Spleen (tissue), 11 donors: ENCODE results near the gene FMNL3. TPM values are rescaled to one million over a fixed set of nuclear protein-coding genes. Genes with fewer than 3 reads are reported as not detected.
A peak's percentile ranks its signal among the peaks of the same experiment; 100 is the strongest.

ENCODE experiments used
- DNase-seq: peaks from one replicate; pipeline ENCODE4 v3.0.0-alpha.2; 2020
- H3K27ac ChIP-seq, 8 donors: fragments of 200-600 bp; sonication (generic) in 7 of 8; 1 replicate in 4 of 8; 2 replicates in 4 of 8; pipeline versions ENCODE4 v1.5.0 to v1.8.0; 2016 to 2021; ENCODE audit warnings: inconsistent platforms in 4 of 8, mild to moderate bottlenecking in 4 of 8, moderate library complexity in 1 of 8
- H3K27me3 ChIP-seq, 7 donors: fragments of 200-600 bp; sonication (generic) in 6 of 7; replicated peaks in 1 of 7; 1 replicate in 4 of 7; 2 replicates in 3 of 7; pipeline versions ENCODE4 v1.5.0 to v1.8.0; 2016 to 2021; ENCODE audit warnings: inconsistent platforms in 3 of 7, mild to moderate bottlenecking in 1 of 7
- H3K36me3 ChIP-seq, 6 donors: fragments of 200-600 bp; sonication (generic) in 5 of 6; 1 replicate in 4 of 6; 2 replicates in 2 of 6; pipeline versions ENCODE4 v1.5.0 to v1.8.0; 2016 to 2021; ENCODE audit warnings: inconsistent platforms in 2 of 6
- H3K4me1 ChIP-seq, 6 donors: fragments of 200-600 bp; sonication (generic) in 5 of 6; 1 replicate in 3 of 6; 2 replicates in 3 of 6; pipeline versions ENCODE4 v1.5.0 to v1.8.0; 2016 to 2021; ENCODE audit warnings: inconsistent platforms in 3 of 6
- H3K4me3 ChIP-seq, 8 donors: fragments of 200-600 bp; sonication (generic) in 7 of 8; 1 replicate in 4 of 8; 2 replicates in 4 of 8; pipeline versions ENCODE4 v1.5.0 to v1.8.0; 2016 to 2021; ENCODE audit warnings: inconsistent platforms in 4 of 8, mild to moderate bottlenecking in 4 of 8, moderate library complexity in 2 of 8
- H3K9me3 ChIP-seq, 8 donors: fragments of 200-600 bp; sonication (generic) in 7 of 8; 1 replicate in 4 of 8; 2 replicates in 4 of 8; pipeline versions ENCODE4 v1.5.0 to v1.8.0; 2016 to 2021; ENCODE audit warnings: inconsistent platforms in 4 of 8
- CTCF ChIP-seq, 11 experiments: fragments of 200-600 bp in 7 of 11; fragments of 450-650 bp in 4 of 11; sonication (generic) in 4 of 11; IDR thresholded peaks in 8 of 11; conservative IDR thresholded peaks in 3 of 11; 1 replicate in 7 of 11; 2 replicates in 4 of 11; pipeline versions ENCODE4 v1.4.0 to v1.8.0; 2016 to 2021; ENCODE audit warnings: antibody characterized with exemption in 11 of 11, inconsistent platforms in 4 of 11, mild to moderate bottlenecking in 1 of 11
- POLR2A ChIP-seq, 3 donors: fragments of 450-650 bp; IDR thresholded peaks; one replicate each; pipeline ENCODE4 v1.5.1; 2017; ENCODE audit warnings: antibody characterized with exemption in 3 of 3, mild to moderate bottlenecking in 1 of 3
- POLR2AphosphoS5 ChIP-seq, 3 donors: sonication (generic); formaldehyde crosslinking; IDR thresholded peaks; one replicate each; pipeline ENCODE4 v1.5.1; 2017; ENCODE audit warnings: antibody characterized with exemption in 3 of 3
- WGBS, 5 donors: extraction: QIAGEN DNeasy Blood & Tissue Kit in 3 of 5; methylation state at CpG; one replicate each; pipeline versions ENCODE4 v1.1.5 to v1.1.7; 2013 to 2018; 5-methylcytosine and 5-hydroxymethylcytosine counted together
- intact Hi-C: fragments of 100-400 bp; cut with DNase I; formaldehyde crosslinking; loops from one replicate; pipeline ENCODE4 v1.15.0; 2023; ENCODE audit warnings: low total_unique reads
- polyA plus RNA-seq, 3 donors: library from polyadenylated mRNA; stranded (reverse); fragments of 200-250 nt; gene quantifications; one replicate each; pipeline ENCODE4 v1.2.1, GENCODE V29; 2013
- total RNA-seq, 7 donors: library from RNA; depleted of rRNA in 3 of 7; stranded (reverse); fragments of >200 nt in 3 of 7; fragmentation: NEBNext Ultra II Directional in 4 of 7; extraction: Animal tissue kit (Norgen Biotek cat#: 25700) in 4 of 7; gene quantifications; one replicate each; pipeline versions ENCODE4 v1.1.0 to v1.2.1, GENCODE V29; 2016 to 2021
- donor health status: healthy with polysubstance abuse.
- donor health status: DM: no; HTN: no; CAD: no; lungs with moderate emphysema.
- donor health status: DM: no; HTN: no; CAD: no.
- donor health status: Bipolar disorder and iron deficiency.
- donor health status: healthy.
- donor health status: DM: no; HTN: no; CAD: no.
- donor health status: DM: yes; HTN: yes; CAD: no.

The FMNL3 gene
- total and polyA plus RNA-seq, 10 donors, result 8.6 to 46.9 (median 27.3) TPM

- no peaks in the 10 kb centered on the region for H3K27me3 ChIP-seq
- peak; percentile 63 for DNase-seq
- intact Hi-C loops, result loop anchor here (2.0 kb wide), 1 partner anchor 63 kb away; no protein-coding TSS in a partner anchor
- H3K27ac ChIP-seq, result peak overlapping the region in 3 of 8 donors; percentile 15 to 52 (median 34)
- H3K36me3 ChIP-seq, result peaks cover 0 to 90% (median 44%) of the 10 kb centered on the region in 6 donors
- no peak for TF ChIP-seq POLR2A (IDR thresholded peaks at IDR 0.05)
- TF ChIP-seq POLR2AphosphoS5 (IDR thresholded peaks at IDR 0.05), result peak in 1 of 3 donors; percentile 14
- no peaks in the 10 kb centered on the region for H3K9me3 ChIP-seq
- H3K4me3 ChIP-seq, result no peak overlapping the region
- WGBS, 5 donors, result 89 to 97% (median 93%) methylated on average over 6 of the region's 6 CpGs
- H3K4me1 ChIP-seq, result peaks cover 12 to 53% (median 32%) of the 10 kb centered on the region in 6 donors
Measured at GRCh38 chr12:49645146-49646039, 61.8 kb downstream of the FMNL3 start.

- Histone ChIP-seq H3K27me3 (no peaks in the 10 kb centered on the region), H3K36me3 (peaks cover 0 to 83% (median 39%) of the 10 kb centered on the region in 6 donors), H3K9me3 (no peaks in the 10 kb centered on the region), H3K4me1 (peaks cover 12 to 53% (median 32%) of the 10 kb centered on the region in 6 donors), H3K27ac (peak overlapping the region in 4 of 8 donors; percentile 15 to 52 (median 30)), H3K4me3 (no peak overlapping the region)
- intact Hi-C loops, result loop anchor here (2.0 kb wide), 1 partner anchor 64 kb away; no protein-coding TSS in a partner anchor
- DNase-seq, result peak; percentile 94
- peak in 2 of 3 donors; percentile 48 to 53 for TF ChIP-seq POLR2AphosphoS5 (IDR thresholded peaks at IDR 0.05)
- TF ChIP-seq POLR2A (IDR thresholded peaks at IDR 0.05), result no peak
- TF ChIP-seq CTCF (IDR thresholded peaks at IDR 0.05 in 8 of 11, conservative IDR thresholded peaks at IDR 0.05 in 3 of 11), result peak; percentile 95 to 98 (median 97)
- WGBS, 5 donors, result 0 to 8% (median 3%) methylated on average over 2 of the region's 2 CpGs
Measured at GRCh38 chr12:49644620-49644994, 62.6 kb downstream of the FMNL3 start.

GRCh38 chr12:49643961-49644619, 63.1 kb downstream of the FMNL3 start:
- Histone ChIP-seq H3K9me3 (no peaks in the 10 kb centered on the region), H3K27me3 (no peaks in the 10 kb centered on the region), H3K36me3 (peaks cover 0 to 77% (median 36%) of the 10 kb centered on the region in 6 donors), H3K4me1 (peaks cover 12 to 51% (median 32%) of the 10 kb centered on the region in 6 donors), H3K4me3 (no peak overlapping the region), H3K27ac (peak overlapping the region in 3 of 8 donors; percentile 25 to 52 (median 34))
- peak; percentile 65 for DNase-seq
- TF ChIP-seq POLR2AphosphoS5 (IDR thresholded peaks at IDR 0.05) (no peak), CTCF (IDR thresholded peaks at IDR 0.05 in 8 of 11, conservative IDR thresholded peaks at IDR 0.05 in 3 of 11) (no peak), POLR2A (IDR thresholded peaks at IDR 0.05) (no peak)
- 77 to 89% (median 81%) methylated on average over 10 of the region's 10 CpGs for WGBS, 5 donors
- intact Hi-C loops, result loop anchor here (2.0 kb wide), 1 partner anchor 65 kb away; no protein-coding TSS in a partner anchor

GRCh38 chr12:49643135-49643534, 64.1 kb downstream of the FMNL3 start:
- Histone ChIP-seq H3K27me3 (no peaks in the 10 kb centered on the region), H3K4me1 (peaks cover 12 to 43% (median 29%) of the 10 kb centered on the region in 6 donors), H3K9me3 (no peaks in the 10 kb centered on the region), H3K4me3 (no peak overlapping the region), H3K27ac (no peak overlapping the region), H3K36me3 (peaks cover 0 to 68% (median 28%) of the 10 kb centered on the region in 6 donors)
- TF ChIP-seq POLR2AphosphoS5 (IDR thresholded peaks at IDR 0.05), result no peak
- no peak for TF ChIP-seq CTCF (IDR thresholded peaks at IDR 0.05 in 8 of 11, conservative IDR thresholded peaks at IDR 0.05 in 3 of 11)
- no peak for TF ChIP-seq POLR2A (IDR thresholded peaks at IDR 0.05)
- peak; percentile 29 for DNase-seq
- 73 to 95% (median 92%) methylated on average over 6 to 7 of the region's 7 CpGs for WGBS, 5 donors
- intact Hi-C loops, result no loop called here
